ENCODE data around the gene COL19A1. TPM values are rescaled to one million over a fixed set of nuclear protein-coding genes. Genes with fewer than 3 reads are reported as not detected.
"Not testable (repeated sequence)": the region's sequence is repeated elsewhere in the genome, so short reads cannot be mapped to it uniquely, and the experiment has no call there.

Gene COL19A1
- total and polyA plus RNA-seq, 12 donors = 0.26 to 2.8 (median 1.7) TPM

- 60 to 85% methylated on average over 2 of the region's 2 CpGs for WGBS, 2 donors
- no peaks in the 10 kb centered on the region for H3K4me1 ChIP-seq
- H3K36me3 ChIP-seq = no peaks in the 10 kb centered on the region
- intact Hi-C loops (cut with DNase I) = no loop called here
- ATAC-seq (no peak), DNase-seq (no peak)
- H3K27ac ChIP-seq = no peak overlapping the region
- TF ChIP-seq CTCF (IDR thresholded peaks at IDR 0.05) = no peak
- H3K4me3 ChIP-seq = no peak overlapping the region
- peaks cover 0 to under 1% (median 0%) of the 10 kb centered on the region in 11 donors for H3K9me3 ChIP-seq
- H3K27me3 ChIP-seq = no peaks in the 10 kb centered on the region
Measured at GRCh38 chr6:69994251-69994650, 127.9 kb downstream of the COL19A1 start.

- peaks cover 0 to 50% (median 9%) of the 10 kb centered on the region in 11 donors for H3K9me3 ChIP-seq
- ATAC-seq = no peak
- intact Hi-C loops (cut with DNase I) = no loop called here
Measured at GRCh38 chr6:70008189-70008588, 141.8 kb downstream of the COL19A1 start.

GRCh38 chr6:70010339-70010738 lies 144.0 kb downstream of the COL19A1 start:
- H3K9me3 ChIP-seq = peaks cover 0 to 35% (median 9%) of the 10 kb centered on the region in 11 donors
- H3K4me1 ChIP-seq; H3K36me3 ChIP-seq; H3K27ac ChIP-seq; H3K4me3 ChIP-seq; H3K27me3 ChIP-seq; intact Hi-C loops (cut with DNase I); DNase-seq; ATAC-seq: not testable (repeated sequence)
- 92 to 95% methylated on average over 25 to 27 of the region's 28 CpGs for WGBS, 2 donors

More at GRCh38 chr6:70008189-70008588, 141.8 kb downstream of the COL19A1 start:
- no peak for DNase-seq
- Histone ChIP-seq H3K4me1 (no peaks in the 10 kb centered on the region), H3K4me3 (no peak overlapping the region), H3K27me3 (no peaks in the 10 kb centered on the region), H3K27ac (no peak overlapping the region), H3K36me3 (no peaks in the 10 kb centered on the region)
- no peak for TF ChIP-seq CTCF (IDR thresholded peaks at IDR 0.05)

- H3K36me3 ChIP-seq; intact Hi-C loops (cut with DNase I); ATAC-seq; H3K4me3 ChIP-seq; H3K27ac ChIP-seq; DNase-seq; H3K9me3 ChIP-seq; H3K4me1 ChIP-seq; H3K27me3 ChIP-seq: not testable (repeated sequence)
- 88 to 92% methylated on average over 10 of the region's 10 CpGs for WGBS, 2 donors
Measured at GRCh38 chr6:70023201-70023600, 156.8 kb downstream of the COL19A1 start.

GRCh38 chr6:70028246-70028645 lies 161.9 kb downstream of the COL19A1 start:
- ATAC-seq (no peak), DNase-seq (no peak)
- WGBS, 2 donors = 46 to 58% methylated on average over 1 of the region's 1 CpG
- Histone ChIP-seq H3K9me3 (no peaks in the 10 kb centered on the region), H3K36me3 (no peaks in the 10 kb centered on the region), H3K27ac (no peak overlapping the region), H3K4me3 (no peak overlapping the region), H3K4me1 (no peaks in the 10 kb centered on the region), H3K27me3 (no peaks in the 10 kb centered on the region)
- intact Hi-C loops (cut with DNase I) = no loop called here
- TF ChIP-seq CTCF (IDR thresholded peaks at IDR 0.05) = no peak

GRCh38 chr6:70028926-70029325 lies 162.6 kb downstream of the COL19A1 start:
- intact Hi-C loops (cut with DNase I) = no loop called here
- no peak for TF ChIP-seq CTCF (IDR thresholded peaks at IDR 0.05)
- no peaks in the 10 kb centered on the region for H3K4me1 ChIP-seq
- no peak for ATAC-seq
- no peaks in the 10 kb centered on the region for H3K27me3 ChIP-seq
- no peak overlapping the region for H3K27ac ChIP-seq
- no peak for DNase-seq
- H3K9me3 ChIP-seq = no peaks in the 10 kb centered on the region
- no peaks in the 10 kb centered on the region for H3K36me3 ChIP-seq
- H3K4me3 ChIP-seq = no peak overlapping the region
